8988T (cell line): Measurements from ENCODE around the gene FXR1.
"Not testable (repeated sequence)": the region's sequence is repeated elsewhere in the genome, so short reads cannot be mapped to it uniquely, and the experiment has no call there.

Source experiments
- DNase-seq: peaks from one replicate; pipeline ENCODE4 v3.0.0; 2011

Gene FXR1

DNA sequence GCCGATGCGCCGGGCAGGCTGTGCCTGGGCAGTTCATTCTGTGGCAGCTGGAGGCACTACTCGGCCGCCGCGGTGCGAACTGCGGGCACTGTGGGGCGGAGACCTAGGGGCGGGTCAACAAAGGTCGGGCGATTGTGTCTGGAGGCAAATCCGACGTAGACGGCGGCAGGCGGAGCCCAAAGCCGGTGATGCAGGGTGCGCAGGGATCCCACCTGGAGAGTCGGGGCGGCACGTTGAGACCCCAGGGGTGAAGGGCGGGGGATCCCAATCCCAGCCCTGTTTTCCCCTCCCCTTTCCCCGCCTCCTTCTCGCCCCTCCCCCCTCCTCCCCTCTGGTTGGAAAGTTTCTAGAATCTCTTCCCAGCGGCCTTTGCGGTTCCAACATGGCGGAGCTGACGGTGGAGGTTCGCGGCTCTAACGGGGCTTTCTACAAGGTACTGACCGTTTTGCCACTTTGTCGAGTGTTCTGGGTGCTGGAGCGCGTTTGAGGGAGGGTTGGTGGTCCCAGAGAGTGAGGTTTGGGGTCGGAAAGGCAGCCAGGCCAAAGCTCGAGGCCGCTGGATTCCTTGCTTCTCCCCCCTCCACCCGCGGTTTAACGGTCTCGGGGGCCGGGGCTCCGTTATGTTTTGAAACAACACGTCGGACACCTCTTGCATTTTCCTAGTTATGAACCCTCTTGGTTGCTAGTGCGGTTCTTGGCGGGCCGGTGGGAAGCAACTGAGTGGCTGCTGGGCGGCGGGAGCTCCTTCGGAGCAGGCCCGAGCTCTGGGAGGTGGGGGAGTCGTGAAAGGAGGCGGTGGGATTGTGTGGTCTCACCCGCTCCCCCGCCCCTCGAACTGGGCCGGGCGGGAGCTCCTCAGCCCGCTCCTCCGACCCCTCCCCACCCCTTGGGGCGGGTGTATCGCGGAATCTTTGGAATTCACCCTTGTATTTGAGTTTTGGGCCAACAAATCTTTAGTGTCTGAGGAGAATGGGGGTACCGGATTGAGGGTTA, at the start of gene FXR1:
Gene FXR1, plus strand, starts transcription at position 367 of the 993 bp plus-strand sequence. Its CDS starts 16 bp downstream, at position 383.
- DNase-seq, result peak; percentile 60

DNA sequence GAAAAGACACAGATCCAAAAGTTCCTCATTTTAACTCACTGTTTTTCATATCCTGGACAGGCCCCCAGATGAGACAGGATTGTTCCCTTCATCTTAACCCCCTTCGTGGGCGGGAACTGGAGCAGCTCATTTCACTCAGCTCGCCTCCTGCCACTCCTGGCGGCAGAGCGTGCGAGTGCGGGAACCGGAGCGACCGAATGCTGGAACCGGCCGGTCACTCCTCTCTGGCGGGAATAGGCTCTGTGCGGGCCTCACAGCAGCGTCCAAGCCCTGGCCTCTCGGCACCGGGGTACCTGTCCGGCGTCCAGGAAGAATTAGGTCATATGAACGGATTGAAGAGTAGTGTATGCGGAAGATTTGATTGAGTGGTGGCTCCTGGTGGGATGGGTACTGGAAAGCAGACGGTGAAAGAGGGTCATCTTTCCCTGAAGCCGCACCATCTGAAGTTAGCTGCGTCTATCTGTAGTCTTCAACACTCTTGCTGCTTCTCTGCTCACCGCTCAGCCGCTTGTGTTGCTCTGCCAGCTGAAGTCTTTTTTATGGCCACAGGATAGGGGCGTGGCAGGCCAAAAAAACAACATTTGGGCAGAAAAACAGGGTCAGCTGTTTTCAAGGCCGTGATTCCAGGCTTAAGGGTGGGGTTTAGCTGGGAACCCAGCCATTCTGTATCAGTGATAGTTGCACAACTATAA, 42.3 kb upstream of the FXR1 start:
- DNase-seq, result no peak

DNA sequence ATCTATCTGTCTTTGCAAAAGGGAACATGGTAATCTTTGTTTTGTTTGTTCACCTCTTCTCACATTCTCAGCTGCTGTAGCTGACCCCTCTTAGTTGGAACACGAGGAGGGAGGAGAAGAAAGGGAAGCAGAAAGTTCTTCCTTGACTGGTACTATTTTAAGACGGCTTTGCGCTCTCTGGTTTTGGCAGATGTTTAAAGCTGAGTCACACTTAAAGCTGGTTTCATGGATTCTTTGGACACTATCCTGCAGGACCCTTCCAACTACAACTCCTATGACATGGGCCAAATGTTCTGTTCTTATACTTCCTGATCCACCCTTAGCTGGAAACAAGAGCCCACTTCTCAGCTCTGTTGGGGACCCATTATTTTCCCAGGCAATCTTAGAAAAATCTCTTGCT, 40.6 kb upstream of the FXR1 start:
- no peak for DNase-seq

DNA sequence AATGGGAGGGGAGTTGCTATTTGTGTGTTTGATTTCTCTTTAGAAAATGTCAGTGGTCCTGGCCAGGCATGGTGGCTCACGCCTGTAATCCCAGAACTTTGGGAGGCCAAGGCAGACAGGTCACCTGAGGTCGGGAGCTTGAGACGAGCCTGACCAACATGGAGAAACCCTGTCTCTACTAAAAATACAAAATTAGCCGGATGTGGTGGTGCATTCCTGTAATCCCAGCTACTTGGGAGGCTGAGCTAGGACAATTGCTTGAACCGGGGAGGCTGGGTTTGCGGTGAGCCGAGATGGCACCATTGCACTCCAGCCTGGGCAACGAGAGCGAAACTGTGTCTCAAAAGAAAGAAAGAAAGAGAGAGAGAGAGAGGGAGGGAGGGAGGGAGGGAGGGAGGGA, 40.0 kb upstream of the FXR1 start:
- DNase-seq, result not testable (repeated sequence)

DNA sequence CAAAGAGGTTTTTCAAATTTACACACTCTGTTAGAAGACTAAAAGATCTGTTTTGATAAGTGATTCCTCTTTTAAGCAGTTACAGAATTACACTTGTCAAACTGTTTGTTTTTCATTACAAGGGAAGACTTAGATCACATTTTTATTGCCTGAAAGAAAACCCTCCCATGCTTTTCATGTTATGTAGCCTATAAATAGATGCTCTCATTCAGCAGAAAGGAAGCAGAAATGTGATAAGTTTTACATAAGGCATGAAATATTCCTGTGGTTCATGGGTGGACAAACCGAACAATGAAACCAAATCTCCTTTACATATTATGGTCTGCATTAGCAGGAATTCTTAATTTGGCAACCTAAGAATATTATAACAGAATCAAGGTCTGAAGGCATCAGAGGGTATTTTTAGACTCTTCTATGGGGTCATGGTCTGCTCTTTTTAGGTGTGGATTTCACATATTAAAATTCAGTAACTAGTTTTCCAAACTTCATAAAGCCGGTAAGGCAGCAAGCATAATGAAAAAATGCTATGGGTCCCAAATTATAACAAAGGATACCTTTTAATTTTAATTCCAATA, 37.3 kb upstream of the FXR1 start:
- no peak for DNase-seq

DNA sequence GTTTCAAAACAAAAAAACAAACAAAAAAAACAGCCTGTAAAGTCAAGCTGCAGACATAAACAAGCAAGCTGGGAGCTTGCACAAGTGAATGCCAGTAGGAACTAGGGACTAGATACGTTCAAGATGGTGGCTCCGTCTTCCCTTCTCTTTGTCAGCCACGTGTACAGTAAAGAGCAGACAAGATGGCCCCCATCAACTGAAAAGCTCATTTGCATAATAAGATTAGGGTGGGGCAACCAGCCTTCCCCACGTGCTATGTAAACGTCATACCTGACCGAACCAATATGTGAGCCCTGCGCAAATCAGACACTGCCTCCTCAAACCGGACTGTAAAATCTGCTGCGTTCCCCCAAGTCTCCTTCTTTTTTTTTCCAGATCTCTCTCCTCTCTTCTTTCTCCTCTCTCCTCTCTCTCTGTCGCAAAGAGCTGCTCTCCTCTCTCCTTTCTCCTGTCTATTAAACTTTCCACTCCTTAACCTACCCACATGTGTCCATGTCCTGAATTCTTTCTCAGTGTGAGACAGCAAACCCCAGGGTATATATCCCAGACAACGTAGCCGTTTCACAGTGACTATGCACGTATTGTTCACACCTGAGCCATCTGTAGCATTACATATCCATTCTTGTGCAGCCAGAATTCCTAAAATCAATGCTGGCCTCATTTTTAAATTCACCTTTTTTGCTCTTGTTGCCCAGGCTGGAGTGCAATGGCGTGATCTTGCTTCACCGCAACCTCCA, 31.2 kb upstream of the FXR1 start:
- no peak for DNase-seq

DNA sequence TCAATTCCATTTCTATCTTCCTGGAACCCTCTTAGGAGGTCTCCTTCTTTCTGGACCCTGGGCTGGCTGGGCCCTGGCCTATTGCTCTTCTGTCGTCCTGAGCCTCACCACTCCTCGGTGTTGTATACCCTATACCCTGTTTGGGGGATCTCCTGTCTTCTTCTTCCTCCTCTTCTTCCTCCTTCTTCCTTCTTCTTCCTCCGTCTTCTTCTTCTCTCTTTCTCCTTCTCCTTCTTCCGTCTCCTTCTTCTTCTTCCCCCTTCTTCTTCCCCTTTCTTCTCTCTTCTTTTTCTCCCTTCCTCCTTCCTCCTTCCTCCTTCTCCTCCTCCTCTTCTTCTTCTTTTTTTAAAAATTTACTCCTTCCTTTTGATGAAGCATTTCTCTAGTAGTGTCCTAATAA, 30.4 kb upstream of the FXR1 start:
- no peak for DNase-seq

DNA sequence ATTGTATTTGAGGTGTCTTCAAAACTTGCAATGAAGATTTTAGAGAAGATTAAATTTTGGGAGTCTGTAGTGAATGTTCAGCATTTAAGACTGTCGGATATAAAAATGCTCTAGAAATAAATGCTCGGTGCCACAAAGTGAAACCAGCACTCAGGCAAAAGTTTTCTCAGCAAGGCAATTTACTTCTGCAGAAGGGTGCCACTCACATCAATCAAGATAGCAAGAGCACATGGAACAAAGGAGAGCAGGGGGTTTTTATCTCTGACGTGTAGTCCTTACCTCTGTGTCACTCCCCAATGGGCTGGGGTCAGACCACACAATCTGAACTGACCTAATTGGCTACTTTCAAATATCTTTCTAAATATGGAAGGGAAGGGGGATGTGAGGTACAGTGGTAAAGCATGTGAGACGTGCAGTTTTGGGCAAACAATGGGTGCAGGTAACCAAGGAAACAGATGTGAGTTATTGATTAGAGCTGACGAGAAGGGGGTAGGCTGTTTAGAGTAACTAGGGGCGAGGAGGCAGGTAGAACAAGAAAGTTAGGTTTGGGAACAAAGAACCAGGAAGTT, 23.4 kb upstream of the FXR1 start:
- DNase-seq, result no peak

DNA sequence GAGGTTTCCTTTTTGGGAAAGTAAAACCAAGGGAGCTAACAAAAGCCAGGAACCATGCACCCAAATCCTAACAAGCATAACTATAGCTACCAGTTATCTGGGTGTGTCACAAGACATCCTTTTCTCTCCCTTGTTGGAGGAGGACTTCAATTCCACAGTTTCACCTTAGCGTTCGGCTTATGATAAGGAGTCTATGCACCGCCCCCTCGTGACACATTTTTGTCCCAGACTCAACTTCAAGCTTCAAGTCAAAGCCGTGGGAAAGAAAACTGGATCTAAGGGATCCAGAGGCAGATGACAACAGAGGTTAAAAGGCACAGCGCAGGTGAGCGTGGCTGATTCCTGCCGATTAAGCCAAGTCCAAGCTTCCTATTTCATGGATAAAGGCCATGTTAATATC, 13.9 kb upstream of the FXR1 start:
- DNase-seq, result no peak

DNA sequence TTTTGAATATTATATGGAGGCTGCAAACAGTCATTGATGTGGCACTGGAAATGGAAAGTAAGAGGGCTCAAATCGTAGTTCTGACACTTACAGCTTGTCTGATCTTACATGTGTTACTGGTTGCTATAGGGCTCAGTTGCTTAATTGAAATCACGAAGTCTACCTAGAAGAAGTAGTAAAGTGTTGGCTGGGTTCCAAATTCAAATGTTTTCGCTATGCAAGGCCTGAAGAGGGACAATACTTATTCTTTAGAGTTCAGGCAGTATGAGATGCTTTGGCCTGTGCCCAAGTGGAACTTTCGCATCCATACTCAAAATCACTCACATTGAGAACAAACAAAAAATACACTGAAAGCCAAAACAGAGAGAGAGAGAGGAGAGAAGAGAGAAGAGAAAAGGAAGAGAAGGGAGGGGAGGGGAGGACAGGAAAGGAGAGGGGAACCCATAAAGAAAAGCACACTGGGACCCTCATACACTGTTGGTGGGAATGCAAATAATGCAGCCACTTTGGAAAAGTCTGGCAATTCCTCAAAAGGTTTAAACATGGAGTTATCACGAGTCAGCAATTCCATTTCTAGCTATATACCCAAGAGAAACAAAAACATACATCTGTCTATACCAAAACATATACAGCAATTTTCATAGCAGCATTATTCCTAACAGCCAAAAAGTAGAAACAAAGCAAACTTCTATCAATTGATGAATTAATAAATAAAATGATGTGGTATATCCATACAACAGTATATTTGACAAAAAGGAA, 2.9 kb upstream of the FXR1 start:
- DNase-seq, result no peak

DNA sequence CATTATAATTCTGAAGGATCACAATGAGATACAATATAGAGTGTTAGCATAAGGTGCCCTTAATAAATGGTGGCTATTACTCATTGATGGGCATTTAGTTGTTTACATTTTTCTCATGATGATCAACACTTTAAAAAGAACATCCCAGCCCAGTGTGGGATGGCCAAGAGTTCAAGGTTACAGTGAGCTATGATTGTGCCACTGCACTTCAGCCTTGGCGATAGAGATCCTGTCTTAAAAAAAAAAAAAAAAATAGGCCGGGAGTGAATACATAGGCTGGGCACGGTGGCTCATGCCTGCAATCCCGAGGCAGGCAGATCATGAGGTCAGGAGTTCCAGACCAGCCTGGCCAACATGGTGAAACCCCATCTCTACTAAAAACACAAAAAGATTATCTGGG, 1.6 kb upstream of the FXR1 start:
- DNase-seq, result no peak

DNA sequence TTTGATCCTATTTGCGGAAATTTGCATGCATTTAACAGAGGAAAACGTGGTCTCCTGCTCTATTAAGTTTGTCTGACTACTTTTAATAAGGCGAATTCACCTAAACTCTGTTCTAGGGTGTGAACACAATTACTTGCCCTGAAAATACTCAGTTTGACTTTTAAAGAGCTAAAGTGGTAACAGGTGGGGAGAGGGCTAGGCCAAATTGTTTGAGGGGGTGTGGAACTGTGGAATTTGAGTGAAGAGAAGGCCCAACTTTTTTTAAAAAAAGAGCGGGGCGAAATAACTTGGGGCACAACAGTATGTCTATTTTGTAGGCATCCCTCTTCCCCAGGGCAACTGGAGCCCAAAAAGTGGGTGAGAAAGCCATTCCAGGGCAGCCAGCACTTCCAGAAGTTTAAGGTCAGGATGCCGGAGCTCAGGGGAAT, 580 bp upstream of the FXR1 start:
- DNase-seq, result no peak

DNA sequence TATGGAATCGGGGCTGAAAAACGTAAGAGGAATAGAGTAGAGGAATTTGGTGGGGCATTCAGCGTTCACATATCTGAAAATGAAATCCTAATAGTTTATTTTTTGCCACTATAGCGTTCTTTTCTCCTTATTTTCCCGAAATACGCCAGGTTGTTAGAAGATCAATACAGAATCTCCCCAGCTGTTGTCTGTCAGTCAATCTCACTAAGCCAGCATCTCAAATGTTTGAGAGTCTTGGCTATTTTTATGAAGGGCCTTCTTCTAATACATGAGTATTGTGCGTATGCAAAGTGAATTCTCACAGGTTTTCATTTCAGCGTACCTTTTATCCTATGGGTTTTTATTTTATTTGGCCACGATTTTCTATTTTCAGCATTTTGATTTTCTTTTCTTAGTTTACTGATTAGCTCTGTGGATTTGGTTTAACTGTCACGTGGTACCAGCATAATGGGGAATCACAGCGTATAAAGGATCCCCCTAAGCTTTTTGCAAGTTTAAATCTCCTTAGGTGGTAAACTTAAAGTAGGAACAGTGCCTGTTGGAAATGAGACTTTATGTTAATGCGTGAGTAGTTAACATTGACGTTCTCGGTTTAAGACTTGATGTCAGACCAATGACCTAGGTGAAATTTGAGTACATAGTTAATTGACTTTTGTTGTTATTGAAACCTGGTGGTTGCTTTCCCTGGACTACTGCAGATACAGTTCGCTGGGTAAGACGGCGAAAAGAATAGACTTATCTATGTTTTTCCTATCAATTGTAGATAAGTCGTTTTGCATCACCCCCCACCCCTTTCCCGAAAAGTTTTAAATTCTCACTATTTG, 1.3 kb downstream of the FXR1 start:
- no peak for DNase-seq

DNA sequence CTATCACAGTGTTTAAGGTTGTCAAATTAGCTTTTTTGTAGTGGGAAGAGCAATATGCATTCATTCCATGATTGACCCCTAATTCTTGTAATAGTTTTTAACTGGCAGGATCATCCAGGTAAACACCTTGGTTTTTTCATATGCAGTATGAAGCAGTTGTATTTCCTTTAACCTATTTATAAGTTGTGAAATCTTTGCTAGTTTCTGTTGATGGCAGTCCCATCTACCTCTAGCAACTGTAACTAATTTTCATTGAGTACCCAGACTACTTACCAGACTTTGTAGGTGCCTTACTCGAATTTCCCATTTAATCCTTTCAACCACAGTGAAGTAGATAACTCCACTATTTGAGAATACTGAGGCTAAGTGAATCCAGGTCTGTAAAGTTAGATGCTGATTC, 6.1 kb downstream of the FXR1 start:
- DNase-seq, result no peak

DNA sequence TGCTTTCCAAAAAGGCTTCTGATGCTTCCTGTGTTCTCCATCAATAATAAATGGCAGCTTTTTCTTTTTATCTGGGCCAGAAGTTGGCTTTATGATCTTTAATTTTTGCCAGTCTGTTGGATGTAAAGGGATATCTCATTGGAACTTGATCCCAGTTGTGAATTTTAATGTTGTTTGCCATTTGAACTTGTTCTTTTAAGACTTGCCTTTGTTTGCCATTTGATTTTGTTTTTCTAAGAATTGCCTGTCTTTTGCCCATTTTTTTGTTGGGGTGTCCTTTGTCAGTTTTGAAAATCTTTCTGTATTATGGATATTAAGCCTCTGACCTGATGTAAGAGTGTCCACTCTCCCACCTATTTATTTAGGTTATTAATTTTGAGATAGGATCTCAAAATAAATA, 9.8 kb downstream of the FXR1 start:
- no peak for DNase-seq

DNA sequence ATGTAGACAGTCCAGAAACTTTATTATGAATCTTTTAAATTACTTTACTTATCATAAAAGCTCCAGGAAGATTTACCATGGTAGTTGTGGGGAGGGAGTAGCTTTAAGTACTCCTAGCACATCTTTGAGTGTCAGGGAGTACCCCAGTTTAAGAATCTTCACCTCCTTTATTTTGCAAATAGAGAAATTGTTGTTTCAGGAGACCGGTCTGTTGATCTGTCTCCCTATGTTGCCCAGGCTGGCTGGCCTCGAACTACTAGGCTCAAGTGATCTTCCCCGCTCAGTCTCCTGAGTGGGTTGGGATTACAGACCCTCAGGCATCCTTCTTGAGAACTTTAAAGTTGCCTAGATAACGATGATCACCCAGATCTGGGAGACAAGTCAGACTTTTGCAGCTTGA, 11.1 kb downstream of the FXR1 start:
- no peak for DNase-seq

DNA sequence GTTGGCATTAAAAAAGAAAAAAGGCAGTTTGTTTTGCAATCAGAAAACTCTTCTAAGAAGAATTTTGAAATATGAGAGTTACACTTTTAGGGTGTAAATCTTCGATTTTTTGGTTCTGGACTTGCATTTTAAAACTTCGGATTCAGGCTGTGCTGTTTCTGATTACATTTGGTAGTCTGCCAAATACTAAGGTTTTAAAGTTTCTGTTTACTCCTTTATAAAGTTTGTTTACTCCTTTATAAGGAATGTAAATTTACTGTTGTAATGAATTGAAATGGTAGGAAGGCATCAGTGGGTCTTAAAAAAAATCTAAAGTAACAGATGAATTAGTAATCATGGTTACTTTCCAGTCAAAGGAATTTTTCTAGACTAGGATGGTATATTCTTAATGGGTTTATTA, 14.1 kb downstream of the FXR1 start:
- no peak for DNase-seq

DNA sequence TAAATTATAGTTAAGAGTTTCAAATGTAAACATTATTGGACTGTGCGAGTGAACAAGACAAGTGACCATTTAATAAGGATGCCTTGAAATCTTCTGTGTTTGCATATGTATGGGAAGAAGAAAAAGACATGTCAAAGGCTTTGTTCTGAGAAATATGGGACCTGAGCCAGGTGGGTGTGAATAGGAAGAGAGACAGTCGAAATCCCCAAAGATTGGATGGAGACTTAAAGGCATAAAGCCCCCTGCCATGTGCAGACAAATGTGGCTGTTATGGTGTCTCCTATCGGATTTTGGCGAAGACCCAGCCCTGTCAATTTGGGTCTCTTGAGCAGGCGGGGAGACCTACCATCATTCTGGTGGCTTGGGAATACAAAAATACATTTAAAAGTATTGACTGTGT, 16.9 kb downstream of the FXR1 start:
- DNase-seq, result no peak

DNA sequence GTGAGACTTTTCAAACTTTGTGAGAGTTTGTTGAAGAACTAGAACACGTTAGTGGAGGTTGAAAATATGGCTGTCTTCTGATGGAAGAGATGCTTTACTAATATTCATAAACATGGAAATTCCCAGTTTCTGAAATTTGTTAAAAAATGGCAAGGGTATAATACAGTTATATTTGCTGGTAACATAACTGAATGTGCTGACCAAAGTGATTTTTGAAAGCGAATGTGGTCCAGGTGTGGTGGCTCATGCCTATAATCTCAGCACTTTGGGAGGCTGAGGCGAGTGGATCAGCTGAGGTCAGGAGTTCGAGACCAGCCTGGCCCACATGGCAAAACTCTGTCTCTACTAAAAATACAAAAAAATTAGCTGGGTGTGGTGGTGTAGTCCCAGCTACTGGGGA, 18.1 kb downstream of the FXR1 start:
- DNase-seq, result no peak

DNA sequence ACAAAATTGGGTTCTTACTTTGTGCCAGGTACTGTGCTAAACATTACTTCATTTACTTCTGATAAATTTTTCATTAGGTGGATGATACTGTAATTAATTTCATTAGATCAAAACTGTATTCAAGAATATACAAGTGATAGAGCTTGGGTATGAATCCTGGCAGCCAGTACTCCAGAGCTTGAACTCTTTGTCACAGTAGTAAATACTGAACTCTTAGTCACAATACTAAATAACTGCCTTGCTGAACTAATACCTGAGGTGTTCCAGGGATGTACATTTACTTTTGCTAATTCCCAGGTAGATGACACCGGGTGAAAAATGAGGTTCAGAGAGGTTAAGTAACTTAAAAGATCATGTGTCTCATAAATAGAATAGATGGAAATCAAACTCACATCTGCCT, 20.3 kb downstream of the FXR1 start:
- DNase-seq, result no peak

DNA sequence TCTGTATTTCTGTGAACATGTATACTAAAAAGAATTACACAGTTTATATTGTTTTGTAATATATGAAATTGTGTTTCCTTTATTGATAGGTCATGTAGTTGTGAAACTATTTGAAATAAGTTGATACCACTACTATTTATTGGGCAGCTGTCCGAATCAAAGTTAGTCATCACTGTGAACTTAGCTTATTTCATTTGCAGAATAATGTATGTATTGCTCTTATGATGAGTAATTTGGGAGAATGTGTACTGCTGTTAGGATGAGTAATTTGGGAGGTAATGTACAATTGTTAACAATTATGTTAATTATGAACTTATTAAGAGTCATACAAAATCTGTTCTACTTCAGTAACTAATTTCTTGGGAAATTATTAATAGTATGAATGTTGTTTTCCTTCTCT, 22.2 kb downstream of the FXR1 start:
- no peak for DNase-seq
